ENCODE data around the gene PKP4. TPM values are rescaled to one million over a fixed set of nuclear protein-coding genes. Genes with fewer than 3 reads are reported as not detected.

PKP4 gene
- total RNA-seq, 1 experiment from 2014 or later = 55.2 TPM

DNA sequence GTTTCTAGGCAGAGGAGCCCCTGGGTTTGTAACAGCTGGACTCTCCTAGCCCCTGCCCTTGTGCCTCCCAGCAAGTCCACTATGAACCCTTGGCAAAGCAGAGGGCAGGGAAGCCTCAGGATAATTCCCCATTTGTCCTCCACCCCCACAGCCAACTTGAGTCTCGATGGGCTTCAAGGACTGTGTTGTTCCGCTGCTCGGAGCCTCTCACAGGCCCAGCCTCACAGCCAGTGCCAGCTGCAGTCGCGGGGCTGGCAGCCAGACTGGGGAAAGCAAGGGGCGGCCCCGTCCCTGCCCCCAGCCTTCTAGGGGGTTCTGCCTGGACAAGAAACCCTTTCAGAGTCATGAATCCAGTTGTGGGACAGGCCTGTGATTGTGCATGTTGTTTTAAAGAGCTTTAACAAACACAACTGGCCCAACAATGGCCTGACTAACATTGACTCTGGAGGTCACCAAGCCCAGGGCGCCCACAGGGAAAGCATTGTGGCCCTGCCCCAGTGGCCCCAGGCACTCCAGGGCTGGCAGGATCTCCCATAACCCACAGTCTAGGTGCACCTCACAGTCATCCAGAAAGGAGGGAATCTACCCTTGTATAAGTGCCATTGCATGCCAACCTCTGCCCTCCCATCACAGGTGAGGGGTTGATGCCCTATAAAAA, 266.6 kb downstream of the PKP4 start:
- Histone ChIP-seq H3K27ac (ENCODE audit: low read depth, low read length) (peak overlapping the region; percentile 13; the same call in 1 of the 2 replicates), H2AFZ (ENCODE audit: low read depth, low read length, poor library complexity, severe bottlenecking) (no peak overlapping the region), H3K9ac (ENCODE audit: low read length) (no peak overlapping the region), H3K27me3 (ENCODE audit: insufficient read depth, low read length) (no peaks in the 10 kb centered on the region), H4K20me1 (ENCODE audit: insufficient read depth) (no peaks in the 10 kb centered on the region), H3K4me3 (replicated peaks in 1 of 2; ENCODE audit: low read depth in 1 of 2, low read length in 2 of 2) (0 out of 4 replicates have a peak overlapping the region, but pooled peaks of 1 of the 2 experiments have one; percentile 34), H3K36me3 (ENCODE audit: control insufficient read depth in 1 of 2, insufficient read depth in 2 of 2, low read length in 2 of 2) (no peaks in the 10 kb centered on the region), H3K4me1 (ENCODE audit: control insufficient read depth in 1 of 2, insufficient read depth in 2 of 2, low read length in 2 of 2) (peaks cover 10 to 20% of the 10 kb centered on the region in 2 experiments), H3K9me2 (ENCODE audit: insufficient read depth) (no peaks in the 10 kb centered on the region), H3K9me3 (ENCODE audit: control insufficient read depth in 1 of 2, insufficient read depth in 1 of 2, low read depth in 1 of 2, low read length in 2 of 2) (no peaks in the 10 kb centered on the region), H3K79me2 (ENCODE audit: insufficient read depth, low read length) (no peaks in the 10 kb centered on the region), H3K4me2 (ENCODE audit: low read length) (peak overlapping the region; percentile 60)
- intact Hi-C loops (cut with micrococcal nuclease) = no loop called here
- ChIA-PET RAD21 (ENCODE audit: low non-redundant PET in 1 of 2, low total read pairs in 2 of 2, uncharacterized antibody in 2 of 2, unreplicated experiment in 2 of 2) (no interaction called here), CTCF (interaction anchor here (1.3 to 2.4 kb wide), 6 partner anchors 10 to 689 kb away, joined by 3 to 20 read pairs (median 10); no protein-coding TSS in a partner anchor), POLR2A (no interaction called here)
- no TSS peak for BruUV-seq (replicated peaks)
- no peak for ATAC-seq
- no peak for DNase-seq (ENCODE audit: low read depth, low spot score)
- TF ChIP-seq CTCF (IDR thresholded peaks at IDR 0.05 in 2 of 3, conservative IDR thresholded peaks at IDR 0.05 in 1 of 3; ENCODE audit: borderline replicate concordance in 1 of 3, insufficient read depth in 1 of 3, low read depth in 2 of 3, low read length in 2 of 3) = no peak
- no peak for TF ChIP-seq YY1 (IDR thresholded peaks at IDR 0.05; ENCODE audit: extremely low read depth, insufficient replicate concordance, low read depth, low read length)
- no peak for TF ChIP-seq POLR2A (IDR thresholded peaks at IDR 0.05; ENCODE audit: borderline replicate concordance, extremely low read depth, insufficient read depth, insufficient read length)
- TF ChIP-seq EGR1 (IDR thresholded peaks at IDR 0.05; ENCODE audit: low read depth) = no peak
- no peak for TF ChIP-seq REST (IDR thresholded peaks at IDR 0.05; ENCODE audit: low read depth)
- TF ChIP-seq CBX3 (IDR thresholded peaks at IDR 0.05; ENCODE audit: low read depth) = no peak
- TF ChIP-seq, protein P1, sequence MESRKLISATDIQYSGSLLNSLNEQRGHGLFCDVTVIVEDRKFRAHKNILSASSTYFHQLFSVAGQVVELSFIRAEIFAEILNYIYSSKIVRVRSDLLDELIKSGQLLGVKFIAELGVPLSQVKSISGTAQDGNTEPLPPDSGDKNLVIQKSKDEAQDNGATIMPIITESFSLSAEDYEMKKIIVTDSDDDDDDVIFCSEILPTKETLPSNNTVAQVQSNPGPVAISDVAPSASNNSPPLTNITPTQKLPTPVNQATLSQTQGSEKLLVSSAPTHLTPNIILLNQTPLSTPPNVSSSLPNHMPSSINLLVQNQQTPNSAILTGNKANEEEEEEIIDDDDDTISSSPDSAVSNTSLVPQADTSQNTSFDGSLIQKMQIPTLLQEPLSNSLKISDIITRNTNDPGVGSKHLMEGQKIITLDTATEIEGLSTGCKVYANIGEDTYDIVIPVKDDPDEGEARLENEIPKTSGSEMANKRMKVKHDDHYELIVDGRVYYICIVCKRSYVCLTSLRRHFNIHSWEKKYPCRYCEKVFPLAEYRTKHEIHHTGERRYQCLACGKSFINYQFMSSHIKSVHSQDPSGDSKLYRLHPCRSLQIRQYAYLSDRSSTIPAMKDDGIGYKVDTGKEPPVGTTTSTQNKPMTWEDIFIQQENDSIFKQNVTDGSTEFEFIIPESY (IDR thresholded peaks at IDR 0.05; ENCODE audit: extremely low read depth, insufficient replicate concordance, low read length) = no peak
- TF ChIP-seq ZNF274 (IDR thresholded peaks at IDR 0.05; ENCODE audit: low read depth, low read length) = no peak
- no peak for TF ChIP-seq ZFX (IDR thresholded peaks at IDR 0.05)
- no peak for TF ChIP-seq FOSL1 (IDR thresholded peaks at IDR 0.05; ENCODE audit: low read depth)
- no peak for TF ChIP-seq CEBPB (IDR thresholded peaks at IDR 0.05; ENCODE audit: low read depth)
- TF ChIP-seq ATF3 (IDR thresholded peaks at IDR 0.05) = no peak
- TF ChIP-seq EZH2phosphoT487 (IDR thresholded peaks at IDR 0.05; ENCODE audit: borderline replicate concordance) = no peak
- TF ChIP-seq EZH2 (IDR thresholded peaks at IDR 0.05) = no peak
- no peak for TF ChIP-seq SIN3A (IDR thresholded peaks at IDR 0.05; ENCODE audit: low read depth)
- TF ChIP-seq POLR2AphosphoS5 (IDR thresholded peaks at IDR 0.05; ENCODE audit: low read depth, low read length) = no peak

All from HCT116 (cell line).